ENCODE data around the gene SPNS3.

SPNS3 gene

DNA sequence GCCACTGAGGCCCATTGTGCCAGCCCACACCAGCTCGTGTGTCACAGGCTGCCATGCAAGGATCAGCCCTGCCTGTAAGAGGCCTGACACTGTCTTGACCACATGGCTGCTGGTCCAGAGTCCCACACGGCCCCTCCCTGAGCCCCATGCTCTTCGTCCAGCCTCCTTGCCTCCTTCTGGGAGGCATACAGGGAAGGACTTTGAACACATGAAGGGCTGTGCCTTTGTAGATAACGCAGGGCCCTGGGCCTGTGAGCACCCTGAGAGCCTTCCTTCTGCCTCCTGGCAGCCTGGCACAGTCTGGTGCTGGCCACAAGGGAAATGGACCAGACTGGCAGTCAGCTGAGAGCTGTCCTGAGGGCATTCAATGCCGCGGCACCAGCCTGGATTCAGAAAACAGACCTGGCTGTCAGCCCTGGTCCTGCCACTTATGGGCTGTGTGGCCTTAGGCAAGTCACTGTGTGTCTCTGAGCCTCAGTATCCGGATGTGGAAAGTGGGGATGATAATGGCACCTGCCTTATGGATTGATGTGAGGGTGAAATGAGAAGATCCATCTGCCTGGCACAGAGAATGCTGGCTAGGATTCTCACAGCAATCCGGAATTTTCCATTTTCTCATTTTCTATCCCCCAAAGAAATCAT is 45.7 kb downstream of the SPNS3 start:
- TF ChIP-seq, protein P1, sequence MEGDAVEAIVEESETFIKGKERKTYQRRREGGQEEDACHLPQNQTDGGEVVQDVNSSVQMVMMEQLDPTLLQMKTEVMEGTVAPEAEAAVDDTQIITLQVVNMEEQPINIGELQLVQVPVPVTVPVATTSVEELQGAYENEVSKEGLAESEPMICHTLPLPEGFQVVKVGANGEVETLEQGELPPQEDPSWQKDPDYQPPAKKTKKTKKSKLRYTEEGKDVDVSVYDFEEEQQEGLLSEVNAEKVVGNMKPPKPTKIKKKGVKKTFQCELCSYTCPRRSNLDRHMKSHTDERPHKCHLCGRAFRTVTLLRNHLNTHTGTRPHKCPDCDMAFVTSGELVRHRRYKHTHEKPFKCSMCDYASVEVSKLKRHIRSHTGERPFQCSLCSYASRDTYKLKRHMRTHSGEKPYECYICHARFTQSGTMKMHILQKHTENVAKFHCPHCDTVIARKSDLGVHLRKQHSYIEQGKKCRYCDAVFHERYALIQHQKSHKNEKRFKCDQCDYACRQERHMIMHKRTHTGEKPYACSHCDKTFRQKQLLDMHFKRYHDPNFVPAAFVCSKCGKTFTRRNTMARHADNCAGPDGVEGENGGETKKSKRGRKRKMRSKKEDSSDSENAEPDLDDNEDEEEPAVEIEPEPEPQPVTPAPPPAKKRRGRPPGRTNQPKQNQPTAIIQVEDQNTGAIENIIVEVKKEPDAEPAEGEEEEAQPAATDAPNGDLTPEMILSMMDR (conservative IDR thresholded peaks at IDR 0.05): no peak
- no peak overlapping the region for H3K27ac ChIP-seq

DNA sequence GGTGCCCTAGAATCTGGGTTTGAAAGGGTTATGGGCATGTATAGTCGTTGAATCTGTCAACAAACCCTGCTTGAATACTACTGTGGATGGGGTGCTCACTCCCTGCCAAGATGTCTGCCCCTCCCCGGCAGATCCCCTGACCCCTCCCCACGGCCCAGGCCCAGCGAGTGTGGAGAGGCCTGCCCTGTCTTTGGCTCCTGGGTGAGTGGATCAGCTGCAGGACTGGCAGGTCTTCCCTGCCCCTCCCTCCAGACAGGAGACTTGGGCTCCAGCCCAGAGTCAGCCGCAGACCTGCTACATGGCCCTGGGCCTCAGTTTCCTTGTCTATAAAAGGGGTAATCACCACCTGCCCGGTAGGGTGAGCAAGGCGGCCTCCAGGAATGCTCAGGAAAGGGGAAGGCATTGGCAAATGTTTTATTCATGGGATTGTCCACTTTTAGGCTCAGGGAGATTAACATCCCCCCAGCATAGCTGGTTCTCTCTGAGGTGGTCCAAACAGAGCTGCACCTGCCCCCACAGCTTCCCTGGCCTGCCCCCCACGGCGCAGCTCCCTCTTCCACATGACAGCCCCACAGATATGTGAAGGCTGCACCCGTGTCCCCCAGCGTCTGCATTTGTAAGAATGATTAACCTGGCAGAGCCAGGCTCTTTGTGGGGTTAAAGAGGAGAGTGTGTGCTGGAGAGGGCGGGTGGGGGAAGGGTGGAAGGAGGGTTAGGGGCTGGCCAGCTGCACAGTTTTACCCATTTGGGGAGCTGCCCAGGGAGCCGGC is 46.4 kb downstream of the SPNS3 start:
- TF ChIP-seq, protein P1 (conservative IDR thresholded peaks at IDR 0.05): no peak
- no peak overlapping the region for H3K27ac ChIP-seq

DNA sequence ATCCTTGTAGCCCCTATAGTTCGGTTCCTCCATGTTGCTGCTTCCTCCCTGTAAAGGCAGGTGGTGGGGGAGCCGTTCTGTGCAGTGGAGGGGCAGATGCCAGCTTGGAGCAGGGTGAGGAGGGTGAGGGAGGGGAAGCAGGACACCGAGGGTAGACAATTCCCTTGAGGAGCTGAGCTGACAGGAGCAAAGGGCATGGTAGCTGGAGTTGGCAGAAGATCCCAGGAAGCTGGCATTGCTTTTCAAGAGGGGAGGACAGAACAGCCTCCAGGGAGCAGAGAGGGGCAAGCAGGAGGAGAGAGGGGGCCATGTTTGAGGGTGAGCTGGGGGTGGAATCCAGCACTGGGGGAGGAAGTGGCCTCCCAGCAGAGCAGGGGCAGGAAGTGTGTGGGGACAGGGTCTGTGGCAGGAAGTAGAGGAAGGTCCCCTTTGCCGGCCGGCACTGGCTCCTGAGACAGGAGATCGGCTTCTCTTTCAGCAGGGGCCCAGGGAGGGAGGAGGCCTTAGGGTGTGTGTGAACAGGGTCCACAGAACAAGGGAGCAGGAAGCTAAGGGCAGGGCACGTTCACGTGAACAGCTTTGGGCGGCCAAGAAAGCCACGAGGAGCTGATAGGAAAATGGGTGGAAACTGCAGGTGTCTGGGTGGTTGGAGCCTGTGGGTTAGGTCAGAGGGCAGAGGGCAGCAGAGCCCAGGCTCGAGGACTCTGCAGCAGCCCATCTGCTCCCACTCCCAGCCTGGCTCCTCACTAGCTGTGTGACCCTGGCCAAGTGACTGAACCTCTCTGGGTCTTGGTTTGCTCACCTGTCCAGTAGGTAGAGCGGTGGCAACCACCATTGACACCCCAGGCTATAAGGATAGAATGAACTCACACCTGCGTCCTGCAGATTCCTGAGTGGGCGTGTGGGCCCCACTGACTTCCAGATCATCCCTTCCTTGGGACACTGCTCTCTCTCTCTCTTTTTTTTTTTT is 47.5 kb downstream of the SPNS3 start:
- H3K27ac ChIP-seq: no peak overlapping the region
- TF ChIP-seq, protein P1 (conservative IDR thresholded peaks at IDR 0.05): no peak

DNA sequence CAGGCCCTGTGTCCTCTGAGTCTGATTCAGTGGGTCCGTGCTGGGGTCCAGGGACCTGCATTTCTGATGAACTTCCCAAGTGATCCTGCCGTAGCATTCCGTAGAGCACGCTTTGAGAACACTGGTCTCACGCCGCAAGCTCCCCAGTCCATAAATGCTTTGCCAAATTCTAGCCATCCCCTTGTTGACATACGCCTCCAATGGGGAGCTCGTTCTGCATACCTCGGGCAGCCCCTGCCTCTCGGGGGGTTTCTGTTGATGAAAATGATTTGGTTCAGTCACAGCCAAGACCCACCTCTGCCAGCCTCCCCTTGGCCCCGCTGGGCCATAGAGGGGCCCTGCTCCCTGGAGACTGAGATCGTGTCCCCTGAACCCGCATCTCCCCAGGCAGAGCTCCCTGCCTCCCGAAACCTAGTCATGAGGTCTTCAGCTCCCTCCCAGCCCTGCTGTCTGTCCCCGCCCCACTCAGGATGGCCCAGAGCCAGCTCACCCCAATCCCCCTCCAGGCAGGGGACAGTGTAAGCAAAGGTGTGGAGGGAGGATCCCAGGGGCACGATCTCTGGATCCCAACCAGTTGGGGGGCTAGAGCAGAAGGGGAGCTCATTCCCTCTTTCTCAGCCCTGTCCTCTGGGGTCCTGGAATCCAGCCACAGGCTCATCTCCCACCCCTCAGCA is 48.7 kb downstream of the SPNS3 start:
- no peak overlapping the region for H3K27ac ChIP-seq
- TF ChIP-seq, protein P1 (conservative IDR thresholded peaks at IDR 0.05): no peak

DNA sequence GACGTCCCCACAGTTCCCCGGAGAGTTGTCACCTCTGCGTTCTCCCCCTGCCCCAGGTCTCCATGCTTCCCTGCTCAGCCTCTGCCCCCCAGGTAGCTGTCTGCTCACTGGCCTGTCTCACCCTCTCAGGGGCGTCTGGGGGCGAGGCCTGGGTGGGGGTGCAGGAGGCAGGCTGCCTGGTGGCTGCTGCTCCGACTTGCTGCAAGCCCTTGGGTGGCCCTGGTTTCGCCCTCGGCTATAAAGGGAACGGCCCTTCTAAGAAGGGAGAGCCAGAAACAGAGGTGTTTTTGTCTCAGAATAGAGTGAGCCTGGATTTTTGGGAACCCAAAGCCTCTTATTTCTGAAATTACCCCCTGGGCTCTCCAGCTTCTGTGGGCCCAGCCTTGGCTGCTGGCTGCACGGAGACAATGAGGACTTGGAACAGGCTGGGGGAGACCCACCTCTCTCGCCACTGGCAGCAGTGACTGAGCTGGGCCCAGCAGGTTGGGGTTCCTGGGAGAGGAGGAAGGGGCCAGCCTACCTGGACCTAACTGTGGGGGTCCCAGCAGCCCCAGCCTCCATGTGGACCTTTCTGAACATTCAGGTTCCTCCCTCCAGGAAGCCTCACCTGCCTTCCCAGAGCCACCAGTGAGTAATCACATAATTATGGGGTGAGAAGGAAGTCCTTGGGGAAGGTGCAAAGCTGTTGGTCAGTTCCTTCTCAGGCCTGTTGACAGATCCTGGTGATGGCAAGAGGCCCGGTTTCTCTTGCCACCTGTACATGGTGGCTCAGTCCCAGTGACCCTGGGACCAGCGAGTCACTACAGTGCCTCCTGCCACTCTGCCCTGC is 49.5 kb downstream of the SPNS3 start:
- no peak overlapping the region for H3K27ac ChIP-seq

More for the DNA sequence above, 49.5 kb downstream of the SPNS3 start:
- TF ChIP-seq, protein P1 (conservative IDR thresholded peaks at IDR 0.05): no peak
